Loucy (cell line): Measurements from ENCODE around the gene DOCK10.

Source experiments
- H2AFZ ChIP-seq: fragments of 200-600 bp; sonication (generic); 2 replicates; pipeline ENCODE4 v1.6.0; 2016; ENCODE audit warnings: antibody characterized with exemption, mild to moderate bottlenecking, low read length, moderate library complexity
- H3F3A ChIP-seq: fragments of 200-600 bp; 2 replicates; pipeline ENCODE4 v1.6.0; 2016; ENCODE audit warnings: antibody characterized with exemption, low read depth, mild to moderate bottlenecking
- H3K27me3 ChIP-seq: fragments of 200-600 bp; sonication (generic); 2 replicates; pipeline ENCODE4 v1.6.1; 2014; ENCODE audit warnings: low read length, mild to moderate bottlenecking; ENCODE audit not compliant: insufficient read depth, poor library complexity, severe bottlenecking
- H3K36me3 ChIP-seq: fragments of 200-600 bp; sonication (generic); 2 replicates; pipeline ENCODE4 v1.6.1; 2016; ENCODE audit warnings: low read length; ENCODE audit not compliant: insufficient read depth
- H3K4me1 ChIP-seq: fragments of 200-600 bp; sonication (generic); 2 replicates; pipeline ENCODE4 v1.5.1; 2014; ENCODE audit warnings: low read length, mild to moderate bottlenecking; ENCODE audit not compliant: insufficient read depth, poor library complexity, severe bottlenecking
- H3K4me2 ChIP-seq: fragments of 200-600 bp; sonication (generic); 2 replicates; pipeline ENCODE4 v1.6.0; 2014; ENCODE audit warnings: antibody characterized with exemption, low read length, low read depth, mild to moderate bottlenecking; ENCODE audit not compliant: poor library complexity, severe bottlenecking
- H3K4me3 ChIP-seq: fragments of 200-600 bp; sonication (generic); 2 replicates; pipeline ENCODE4 v1.5.1; 2014; ENCODE audit warnings: low read length, mild to moderate bottlenecking, mixed read lengths; ENCODE audit not compliant: poor library complexity, severe bottlenecking
- H3K79me2 ChIP-seq: fragments of 200-600 bp; sonication (generic); 2 replicates; pipeline ENCODE4 v1.6.1; 2014; ENCODE audit warnings: low read length; ENCODE audit not compliant: insufficient read depth
- H3K9ac ChIP-seq: fragments of 200-600 bp; sonication (generic); 2 replicates; pipeline ENCODE4 v1.6.0; 2014; ENCODE audit warnings: mild to moderate bottlenecking, low read depth, low read length, moderate library complexity; ENCODE audit not compliant: poor library complexity, severe bottlenecking
- H3K9me2 ChIP-seq: fragments of 200-600 bp; sonication (generic); replicated peaks from 2 replicates; pipeline ENCODE4 v1.6.1; 2016; ENCODE audit warnings: low read depth, low read length, mixed read lengths
- H3K9me3 ChIP-seq: fragments of 200-600 bp; sonication (generic); 2 replicates; pipeline ENCODE4 v1.6.1; 2014; ENCODE audit warnings: mild to moderate bottlenecking, antibody characterized with exemption, low read length, low read depth; ENCODE audit not compliant: insufficient read depth
- H4K20me1 ChIP-seq: fragments of 200-600 bp; sonication (generic); 2 replicates; pipeline ENCODE4 v1.6.0; 2014; ENCODE audit warnings: antibody characterized with exemption, low read length, mild to moderate bottlenecking; ENCODE audit not compliant: insufficient read depth, poor library complexity, severe bottlenecking
- CTCF ChIP-seq: fragments of 200-600 bp; sonication (generic); conservative IDR thresholded peaks from 2 replicates; pipeline ENCODE4 v1.5.1; 2014; ENCODE audit warnings: mild to moderate bottlenecking, antibody characterized with exemption, low read length
- EZH2phosphoT487 ChIP-seq: fragments of 200-600 bp; IDR thresholded peaks from 2 replicates; pipeline ENCODE4 v1.6.1; 2018; ENCODE audit warnings: antibody characterized with exemption, mild to moderate bottlenecking, moderate library complexity, borderline replicate concordance

DOCK10 gene

GRCh38 chr2:224894356-224894755 is 147.9 kb downstream of the DOCK10 start:
- no peak overlapping the region for H3K4me2 ChIP-seq

GRCh38 chr2:224893848-224894247 is 148.4 kb downstream of the DOCK10 start:
- Histone ChIP-seq H2AFZ (no peak overlapping the region), H3K27me3 (no peaks in the 10 kb centered on the region), H3K36me3 (peaks cover 51% of the 10 kb centered on the region), H3K4me2 (no peak overlapping the region), H3K79me2 (no peaks in the 10 kb centered on the region), H3K4me3 (no peak overlapping the region), H3F3A (no peaks in the 10 kb centered on the region), H3K9ac (no peak overlapping the region), H3K4me1 (no peaks in the 10 kb centered on the region), H3K9me2 (no peaks in the 10 kb centered on the region), H4K20me1 (no peaks in the 10 kb centered on the region), H3K9me3 (no peaks in the 10 kb centered on the region)
- no peak for TF ChIP-seq EZH2phosphoT487
- TF ChIP-seq CTCF: no peak

More at GRCh38 chr2:224894356-224894755, 147.9 kb downstream of the DOCK10 start:
- H2AFZ ChIP-seq: no peak overlapping the region
- no peaks in the 10 kb centered on the region for H3F3A ChIP-seq
- no peak overlapping the region for H3K4me3 ChIP-seq
- H4K20me1 ChIP-seq: no peaks in the 10 kb centered on the region
- H3K9me3 ChIP-seq: no peaks in the 10 kb centered on the region
- H3K79me2 ChIP-seq: no peaks in the 10 kb centered on the region
- H3K9me2 ChIP-seq: no peaks in the 10 kb centered on the region
- H3K36me3 ChIP-seq: peaks cover 51% of the 10 kb centered on the region
- H3K4me1 ChIP-seq: no peaks in the 10 kb centered on the region
- H3K27me3 ChIP-seq: no peaks in the 10 kb centered on the region
- TF ChIP-seq CTCF: no peak
- TF ChIP-seq EZH2phosphoT487: no peak
- H3K9ac ChIP-seq: no peak overlapping the region

- H3K36me3 ChIP-seq: peaks cover 63% of the 10 kb centered on the region
- no peak overlapping the region for H3K4me3 ChIP-seq
- H3K9me3 ChIP-seq: no peaks in the 10 kb centered on the region
- H3K4me2 ChIP-seq: no peak overlapping the region
- no peaks in the 10 kb centered on the region for H3F3A ChIP-seq
- H3K4me1 ChIP-seq: no peaks in the 10 kb centered on the region
- no peak overlapping the region for H3K9ac ChIP-seq
- H2AFZ ChIP-seq: no peak overlapping the region
- TF ChIP-seq EZH2phosphoT487: no peak
- no peak for TF ChIP-seq CTCF
- H3K9me2 ChIP-seq: no peaks in the 10 kb centered on the region
- H3K79me2 ChIP-seq: no peaks in the 10 kb centered on the region
- H3K27me3 ChIP-seq: no peaks in the 10 kb centered on the region
- no peaks in the 10 kb centered on the region for H4K20me1 ChIP-seq
These were observed 149.6 kb downstream of the DOCK10 start for GRCh38 chr2:224892574-224893204.
